NCI-H510A (cell line): ENCODE results near the gene TUBB6.

Experiments
- DNase-seq: peaks from one replicate; lab custom pipeline; 2025; lab: John Stamatoyannopoulos, UW

TUBB6 gene

DNA sequence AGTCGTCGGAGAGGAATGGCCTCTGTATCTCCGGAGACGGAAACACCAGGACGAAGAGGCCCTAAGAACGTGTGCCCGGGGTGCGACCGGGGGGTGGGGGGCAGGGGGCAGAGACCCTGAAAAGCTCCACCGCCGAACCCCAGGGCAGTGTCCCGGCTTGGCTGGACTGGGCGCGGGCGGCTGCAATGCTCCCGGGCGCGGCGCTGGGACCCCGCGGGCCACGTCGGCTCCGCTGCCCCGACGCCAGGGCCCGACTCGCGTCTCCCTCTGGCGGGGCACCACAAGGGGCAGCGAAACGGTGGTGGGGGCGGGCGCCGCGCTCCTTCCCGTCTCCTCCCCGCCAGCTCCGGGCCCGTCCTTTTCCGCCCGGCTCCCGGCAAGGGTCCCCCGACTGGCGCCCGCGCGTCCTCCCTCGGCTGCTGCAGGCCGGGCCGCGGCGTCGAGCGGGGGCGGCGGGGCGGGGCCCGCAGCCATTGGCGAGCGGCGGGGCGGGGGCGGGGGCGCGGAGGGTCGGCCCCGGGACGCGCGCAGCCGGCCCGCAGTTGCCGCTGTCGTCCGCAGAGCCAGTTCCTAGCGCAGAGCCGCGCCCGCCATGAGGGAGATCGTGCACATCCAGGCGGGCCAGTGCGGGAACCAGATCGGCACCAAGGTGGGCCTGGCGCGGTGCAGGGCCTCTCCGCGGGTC, at the start of gene TUBB6:
Gene TUBB6, plus strand, starts transcription at position 541 of the 685 bp plus-strand sequence. Its CDS starts 52 bp downstream, at position 593.
- no peak for DNase-seq

DNA sequence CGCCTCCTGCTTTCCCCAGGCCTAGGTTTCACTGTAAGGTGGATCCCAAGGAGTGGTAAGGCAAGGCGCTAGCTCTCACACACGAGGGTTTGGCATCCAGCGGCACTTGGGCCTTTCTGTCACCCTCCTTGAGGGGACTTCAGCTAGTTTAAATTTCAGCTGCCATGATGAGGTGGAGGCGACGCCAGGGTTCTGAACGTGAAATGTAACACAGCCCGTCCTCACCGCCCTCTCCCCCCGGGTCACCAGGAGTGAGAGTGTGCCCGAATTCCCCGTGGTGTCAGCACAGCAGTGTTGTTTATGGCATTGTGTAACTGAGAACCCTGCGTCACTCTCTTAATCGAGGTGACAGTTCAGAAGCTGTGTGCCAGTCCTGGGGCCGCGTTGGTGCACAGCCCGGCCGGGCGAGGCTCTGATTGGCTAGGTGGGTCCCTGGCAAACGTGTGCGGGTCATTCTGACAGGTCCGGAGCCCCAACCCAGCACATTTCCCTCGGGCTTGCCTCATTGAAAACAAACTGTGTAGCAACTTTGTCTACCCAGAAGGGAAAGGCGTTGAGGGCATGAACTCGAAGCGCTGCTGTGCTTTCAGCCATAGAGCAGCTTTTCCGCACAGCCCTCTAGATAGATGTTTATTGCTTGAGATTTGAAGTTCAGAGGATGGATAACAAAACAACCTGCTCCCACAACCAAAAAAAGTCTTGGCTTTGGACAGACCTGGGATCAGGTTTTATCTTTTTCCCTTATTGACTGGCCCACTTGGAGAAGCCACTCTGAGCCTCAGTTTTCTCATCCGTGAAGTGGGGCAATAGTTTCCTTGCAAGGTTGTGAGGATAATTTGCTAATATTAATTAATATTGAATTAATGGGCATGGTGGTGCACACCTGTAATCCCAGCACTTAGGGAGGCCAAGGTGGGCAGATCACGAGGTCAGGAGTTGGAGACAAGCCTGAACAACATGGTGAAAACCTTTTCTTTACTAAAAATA, 49.0 kb upstream of the TUBB6 start:
- DNase-seq: no peak

DNA sequence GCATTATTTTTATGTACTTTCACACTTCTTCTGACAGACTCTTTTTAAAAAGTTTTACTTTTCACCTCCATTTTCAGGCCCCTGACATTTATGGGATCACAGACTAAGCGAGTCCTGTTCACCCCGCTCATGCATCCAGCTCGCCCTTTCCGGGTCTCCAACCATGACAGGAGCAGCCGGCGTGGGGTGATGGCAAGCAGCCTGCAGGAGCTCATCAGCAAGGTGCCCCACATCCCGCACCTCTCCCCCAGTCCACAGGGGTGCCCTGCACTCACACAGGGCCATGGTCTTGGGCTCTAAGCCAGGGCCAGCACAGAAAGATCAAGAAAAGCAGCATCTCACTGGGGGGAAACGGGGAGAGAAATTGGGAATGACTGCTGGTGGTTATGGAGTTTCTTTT, 45.3 kb upstream of the TUBB6 start:
- no peak for DNase-seq

DNA sequence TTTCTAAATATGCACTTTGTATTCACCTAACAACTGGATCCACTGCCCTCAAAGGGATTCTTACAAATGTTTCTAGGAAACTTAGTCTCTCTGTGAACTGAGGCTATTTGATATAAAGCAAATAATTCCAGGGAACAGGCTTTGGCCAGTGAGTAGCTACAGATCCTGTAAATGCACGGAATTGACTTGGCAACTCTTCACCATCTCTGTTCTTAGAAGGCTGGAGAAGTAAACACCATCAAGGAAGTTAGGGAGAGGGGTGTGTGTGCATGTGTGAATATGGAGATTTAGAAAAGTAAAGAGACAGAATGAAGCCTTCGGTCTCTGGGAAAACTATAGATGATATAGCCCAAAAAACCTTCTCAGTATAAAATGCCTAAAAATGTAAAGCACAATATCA, 43.2 kb upstream of the TUBB6 start:
- DNase-seq: no peak

DNA sequence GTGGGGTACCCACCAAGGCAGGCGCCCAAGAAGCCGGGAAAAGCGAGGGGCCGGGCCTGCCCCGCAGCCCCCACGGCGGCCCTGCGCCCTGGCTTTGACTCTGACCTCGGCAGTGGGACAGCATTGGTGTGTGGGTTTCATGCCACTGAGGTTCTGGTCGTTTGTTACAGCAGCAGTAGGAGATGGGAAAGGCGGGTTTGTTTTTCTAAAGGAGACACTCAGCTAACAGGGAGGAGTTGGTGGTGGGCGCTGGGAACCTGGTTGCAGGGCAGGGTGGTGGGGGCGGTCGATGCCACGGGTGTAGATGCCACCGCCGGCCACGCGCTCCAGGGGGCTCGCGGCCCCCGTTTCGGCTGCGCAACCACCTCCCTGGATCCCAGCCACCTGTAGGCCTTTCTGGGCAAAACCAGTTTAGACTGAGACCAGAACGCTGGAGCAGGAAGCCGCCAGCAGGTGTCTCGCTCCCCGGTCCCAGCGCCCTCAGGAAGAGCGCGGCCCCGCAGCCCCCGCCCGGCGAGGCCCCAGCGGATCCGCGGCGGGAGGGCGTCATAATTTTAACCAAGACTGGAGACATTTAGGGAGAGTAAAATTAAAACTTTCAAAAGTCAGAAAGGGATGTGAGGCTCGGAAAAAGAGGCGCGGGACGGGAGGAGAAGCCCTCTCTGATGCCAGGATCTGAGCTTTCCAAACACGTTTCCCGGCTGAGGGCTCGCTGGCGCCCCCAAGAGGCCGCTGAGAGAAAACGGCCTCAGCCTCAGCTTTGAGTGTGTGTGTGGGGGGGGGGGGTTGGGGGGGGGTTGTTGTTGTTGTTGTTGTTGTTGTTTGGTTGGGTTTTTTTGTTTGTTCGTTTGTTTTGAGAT, 36.4 kb upstream of the TUBB6 start:
- peak; percentile 53 for DNase-seq

DNA sequence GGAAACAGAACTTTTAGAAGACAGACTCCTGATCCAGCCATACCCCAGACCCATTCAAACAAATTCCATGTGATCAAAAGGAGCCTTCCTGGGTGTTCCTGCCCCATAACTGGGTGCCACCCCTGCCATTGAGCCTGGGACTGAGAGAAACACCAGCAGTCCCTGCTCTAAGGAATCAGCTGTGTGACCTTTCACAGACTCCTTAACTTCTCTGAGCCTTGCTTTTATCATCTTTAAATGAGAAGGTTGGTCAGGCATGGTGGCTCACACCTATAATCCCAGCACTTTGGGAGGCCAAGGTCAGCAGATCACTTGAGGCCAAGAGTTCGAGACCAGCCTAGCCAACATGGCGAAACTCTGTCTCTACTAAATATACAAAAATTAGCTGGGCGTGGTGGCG, 33.2 kb upstream of the TUBB6 start:
- no peak for DNase-seq

DNA sequence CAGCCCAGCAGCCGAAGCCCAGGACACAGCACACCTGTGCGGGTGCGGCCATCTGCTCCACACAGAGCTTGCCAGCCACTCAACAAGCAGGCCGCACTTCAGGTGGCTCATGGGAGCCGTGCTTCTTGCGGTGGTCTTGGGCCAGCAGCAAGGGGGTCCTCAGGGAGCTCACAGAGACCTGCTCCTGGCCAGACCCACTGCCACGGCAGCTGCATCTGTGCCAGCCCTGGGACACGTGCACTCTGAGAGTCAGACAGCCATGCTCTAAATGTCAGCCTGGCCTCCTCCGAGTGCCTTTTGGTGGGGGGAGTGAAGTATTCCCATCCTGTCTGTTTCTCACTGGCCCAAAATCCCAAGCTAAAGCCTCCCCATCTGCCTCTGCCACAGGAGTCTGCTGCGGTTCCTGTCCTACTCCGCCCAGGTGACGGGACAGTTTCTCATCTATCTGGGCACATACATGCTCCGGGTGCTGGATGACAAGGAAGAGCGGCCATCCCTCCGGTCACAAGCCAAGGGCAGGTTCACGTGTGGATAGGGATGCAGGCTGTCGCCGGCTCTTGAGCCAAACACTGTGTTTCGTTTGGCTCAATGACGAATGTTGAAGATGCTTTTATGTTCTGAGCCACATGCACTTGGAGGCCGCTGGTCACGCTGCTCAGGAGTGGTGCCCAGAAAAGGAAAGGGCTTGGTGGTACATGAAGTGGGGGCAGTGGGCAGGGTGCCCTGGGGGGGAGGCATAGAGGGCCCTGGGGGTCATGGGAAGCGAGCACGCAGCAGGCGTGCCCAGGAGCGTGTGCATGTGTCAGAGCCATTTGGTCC, 31.1 kb upstream of the TUBB6 start:
- DNase-seq: no peak

DNA sequence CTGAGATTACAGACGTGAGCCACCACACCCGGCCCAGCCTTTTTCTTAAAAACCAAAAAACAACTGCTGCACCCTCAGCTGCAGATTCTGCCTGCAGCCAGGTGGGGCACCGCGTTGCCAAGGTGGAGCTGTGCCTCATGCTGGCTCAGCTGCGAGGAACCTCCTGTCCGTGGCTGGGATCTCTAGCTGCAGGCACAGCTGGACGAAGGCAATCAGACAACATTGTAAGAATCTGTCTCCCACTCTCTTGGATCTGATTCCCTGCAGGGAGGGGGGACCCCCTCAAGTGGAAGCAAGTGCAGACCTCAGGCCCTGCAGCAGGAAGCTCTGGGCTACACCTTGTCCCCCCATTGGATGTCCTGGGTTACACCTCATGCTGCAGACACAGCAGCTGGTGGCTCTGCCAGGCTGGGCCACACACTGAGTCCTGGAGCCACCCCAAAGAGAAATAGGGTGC, 29.8 kb upstream of the TUBB6 start:
- no peak for DNase-seq

DNA sequence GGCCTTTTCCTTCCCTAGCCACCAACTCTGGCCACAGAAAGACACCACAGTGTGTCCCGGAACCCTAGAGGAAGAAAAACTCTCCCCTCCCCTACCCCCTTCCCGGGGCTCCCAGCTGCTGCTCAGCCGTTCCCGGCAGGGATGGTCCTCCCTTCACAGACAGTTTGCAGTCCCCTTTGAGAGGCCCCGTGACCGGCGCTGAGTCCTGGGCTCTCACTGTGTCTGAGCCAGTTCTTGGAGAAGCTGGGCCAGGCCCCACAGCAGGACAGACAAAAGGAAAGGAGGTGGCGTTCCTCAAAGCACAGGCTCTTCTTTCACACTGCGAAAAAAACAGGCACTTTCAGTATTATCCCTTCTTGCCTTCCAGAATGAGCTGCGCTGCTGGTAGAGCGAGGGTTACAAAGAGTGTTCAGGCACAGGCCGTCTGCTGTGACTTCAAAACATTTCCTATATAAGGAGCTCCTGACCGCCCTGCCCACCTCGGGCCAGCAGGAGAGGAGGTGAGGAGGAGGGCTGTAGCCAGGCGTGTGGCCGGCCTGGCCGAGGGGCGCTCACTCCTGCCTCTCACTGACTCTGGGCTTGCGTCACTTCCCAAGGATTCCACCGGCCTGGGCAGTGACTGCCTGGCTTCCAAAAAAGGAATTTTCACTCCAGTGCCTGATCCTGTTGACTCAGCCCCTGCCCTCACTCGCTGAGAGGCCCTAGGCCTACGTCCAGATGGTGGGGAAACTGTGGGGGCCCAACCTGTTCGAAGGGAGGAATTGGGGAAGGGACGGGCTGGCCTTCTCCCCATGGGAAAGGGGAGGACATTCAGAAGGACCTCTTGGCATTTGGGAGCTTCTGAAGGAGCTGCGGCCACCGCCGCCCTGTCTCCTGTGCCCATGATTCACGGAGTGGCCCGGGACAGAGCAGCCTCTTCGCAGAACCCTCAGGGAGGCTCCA, 29.0 kb upstream of the TUBB6 start:
- DNase-seq: no peak

DNA sequence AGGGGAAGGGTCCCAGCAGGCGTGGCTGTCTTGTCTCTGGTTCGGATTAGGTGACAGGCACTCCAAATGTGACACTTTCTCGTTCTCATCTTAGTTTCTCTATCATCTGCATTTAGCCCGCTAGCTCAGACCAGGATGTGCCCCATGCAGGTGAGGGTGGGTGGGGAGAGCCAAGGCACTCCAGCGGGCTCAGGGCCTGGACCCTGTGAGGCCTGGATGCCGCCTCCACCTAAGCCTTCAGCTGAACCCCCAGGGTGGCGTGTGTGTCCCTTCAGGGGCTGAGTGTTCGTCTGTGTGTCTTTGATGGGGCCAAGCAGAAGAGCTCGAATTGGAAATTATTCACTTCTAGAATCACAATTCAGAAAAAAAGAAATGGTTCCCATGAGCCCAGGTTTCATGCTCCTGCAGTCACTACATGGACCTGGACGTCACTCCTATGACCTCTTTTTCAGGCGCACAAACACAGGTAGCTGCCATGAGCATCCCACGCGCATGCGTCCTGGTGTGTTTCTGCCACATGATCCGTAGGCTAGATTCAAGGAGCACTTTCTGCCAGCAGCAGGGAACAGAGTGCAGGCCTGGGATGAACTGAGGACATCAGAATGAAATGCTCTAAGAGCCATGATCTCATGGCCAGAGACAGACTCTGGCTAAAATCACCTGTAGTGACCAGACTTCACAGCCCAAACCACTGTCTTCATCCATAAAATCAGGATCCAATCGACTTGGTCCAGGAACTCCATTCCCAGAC, 28.1 kb upstream of the TUBB6 start:
- DNase-seq: no peak

DNA sequence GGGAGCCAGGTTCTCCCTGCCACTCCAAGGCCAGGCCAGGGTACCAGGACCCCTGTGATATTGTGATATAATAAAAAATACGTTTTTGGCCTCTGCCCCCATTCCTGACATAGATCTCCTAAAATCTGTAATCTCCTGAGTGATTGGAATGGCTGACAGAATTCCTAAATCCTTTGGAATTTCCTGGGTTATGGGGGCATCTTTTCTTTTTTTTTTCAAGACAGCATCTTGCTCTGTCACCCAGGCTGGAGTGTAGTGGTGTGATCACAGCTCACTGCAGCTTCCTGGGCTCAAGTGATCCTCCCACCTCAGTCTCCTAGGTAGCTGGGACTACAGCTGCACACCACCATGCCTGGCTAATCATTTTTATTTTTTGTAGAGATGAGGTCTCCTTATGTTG, 26.2 kb upstream of the TUBB6 start:
- DNase-seq: no peak

DNA sequence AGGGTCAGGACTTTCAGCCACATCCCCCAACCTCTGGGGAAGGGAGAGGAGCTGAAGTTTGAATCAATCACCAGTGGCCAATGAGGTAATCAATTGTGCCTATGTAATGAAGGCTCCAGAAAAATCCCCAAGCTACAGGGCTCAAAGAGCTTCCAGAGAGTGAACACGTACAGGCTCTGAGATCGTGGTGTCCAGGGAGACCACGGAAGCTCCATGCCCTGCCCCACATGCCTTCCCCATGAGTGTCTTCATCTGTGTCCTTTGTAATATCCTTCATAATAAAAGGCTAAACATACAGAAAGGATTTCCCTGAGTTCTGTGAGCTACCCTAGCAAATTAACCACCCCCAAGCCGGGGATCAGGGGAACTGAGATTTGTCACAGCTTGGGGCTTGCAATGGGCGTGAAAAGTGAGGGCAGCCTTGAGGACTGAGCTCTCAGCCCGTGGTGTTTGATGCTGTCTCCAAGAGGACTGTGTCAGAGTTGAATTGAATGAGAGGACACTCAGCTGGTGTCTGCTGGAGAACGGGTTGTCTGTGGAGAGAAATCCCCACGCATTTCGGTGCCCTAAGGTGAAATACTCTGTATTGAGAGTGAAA, 25.5 kb upstream of the TUBB6 start:
- DNase-seq: no peak

DNA sequence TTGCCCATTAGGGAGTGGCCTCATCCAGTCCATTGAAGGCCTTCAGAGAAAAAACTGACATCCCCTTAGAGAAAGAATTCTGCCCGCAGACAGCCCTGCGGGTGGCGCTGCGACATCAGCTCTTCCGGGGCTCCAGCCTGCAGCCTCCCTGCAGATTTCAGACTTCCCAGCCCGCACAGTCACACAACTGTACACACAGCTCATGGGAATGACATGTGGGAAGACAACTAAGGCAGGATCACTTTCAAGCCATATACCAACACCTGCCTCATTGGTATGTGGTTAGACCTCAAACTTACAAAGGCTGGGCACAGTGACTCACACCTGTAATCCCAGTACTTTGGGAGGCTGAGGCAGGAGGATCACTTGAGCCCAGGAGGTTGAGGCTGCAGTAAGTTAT, 24.8 kb upstream of the TUBB6 start:
- DNase-seq: no peak

DNA sequence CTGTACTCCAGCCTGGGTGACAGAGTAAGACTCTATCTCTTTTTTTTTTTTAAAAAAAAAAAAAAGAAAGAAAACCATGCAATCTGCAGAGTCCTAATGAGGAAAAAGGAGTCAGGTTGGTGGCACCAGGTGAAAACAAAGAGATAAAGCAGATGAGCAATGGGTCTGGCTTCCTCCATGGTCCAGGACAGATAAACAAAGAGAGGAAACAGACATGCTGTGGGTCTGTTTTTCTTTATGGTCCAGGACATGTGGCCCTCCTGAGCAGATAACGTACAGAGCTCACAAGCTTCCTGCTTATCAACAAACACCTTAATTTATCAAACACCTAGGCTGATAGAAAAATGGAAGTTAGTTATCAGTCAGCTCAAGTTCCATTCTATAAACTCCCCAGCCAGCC, 24.4 kb upstream of the TUBB6 start:
- DNase-seq: no peak

DNA sequence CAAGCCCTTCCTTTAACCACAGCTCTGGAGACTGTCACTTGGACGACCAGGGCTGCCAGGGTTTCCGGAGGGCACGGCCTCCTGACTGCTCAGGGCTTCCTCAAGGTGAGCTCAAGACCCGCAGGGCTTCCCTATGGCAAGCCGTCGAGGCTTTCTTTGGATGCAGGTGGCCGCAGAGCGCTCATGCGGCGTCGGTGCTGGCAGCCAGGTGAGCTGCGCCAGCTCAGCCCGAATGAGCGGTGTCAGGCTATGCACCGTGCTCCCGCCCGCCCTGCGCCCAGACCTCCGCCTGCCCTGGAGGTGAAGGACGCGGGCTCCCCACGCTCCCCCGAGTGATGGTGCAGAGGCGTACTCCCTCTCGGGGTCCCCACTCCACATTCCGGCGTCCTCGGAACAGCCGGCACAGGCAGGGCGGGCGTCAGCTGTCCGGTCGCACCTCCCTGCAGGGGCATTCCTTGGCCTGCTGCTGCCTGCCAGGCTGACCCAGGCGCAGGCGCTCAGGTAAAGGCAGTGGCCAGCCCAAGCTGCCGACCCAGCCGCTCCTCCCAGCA, 20.8 kb upstream of the TUBB6 start:
- no peak for DNase-seq

DNA sequence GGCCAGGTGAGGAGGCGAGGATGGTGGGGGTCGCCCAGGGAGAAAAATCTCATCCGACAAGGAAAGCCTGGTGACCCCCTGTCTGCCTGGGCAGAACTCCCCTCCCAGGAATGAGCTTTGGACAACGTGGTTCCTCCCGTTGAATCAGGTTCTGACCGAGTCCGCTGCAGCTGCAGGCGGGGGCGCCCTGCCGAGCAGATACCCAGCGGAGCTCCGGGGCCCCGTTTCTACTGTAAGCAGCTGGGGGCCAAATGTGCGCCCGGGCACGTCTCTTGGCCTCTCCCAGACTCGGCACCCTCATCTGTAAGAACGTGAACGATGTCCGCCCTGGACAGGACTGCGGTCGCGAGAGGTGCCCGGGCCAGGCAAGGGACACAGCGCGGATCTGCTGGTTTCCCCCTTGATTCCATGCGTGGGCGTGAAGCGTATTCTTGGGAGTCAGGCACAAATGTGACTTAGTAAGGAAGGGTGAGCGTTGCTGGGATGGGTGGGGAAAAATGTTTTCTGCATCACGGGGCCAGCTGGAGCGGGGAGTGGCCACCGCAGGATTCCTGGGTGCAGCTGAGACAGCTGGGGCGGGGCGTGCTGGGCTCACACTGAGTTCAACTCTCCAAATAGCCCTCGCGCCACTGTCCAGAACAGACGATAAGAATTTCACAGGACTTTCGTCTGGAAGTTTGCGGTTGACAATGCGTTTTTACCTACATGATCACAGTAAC, 20.2 kb upstream of the TUBB6 start:
- no peak for DNase-seq

DNA sequence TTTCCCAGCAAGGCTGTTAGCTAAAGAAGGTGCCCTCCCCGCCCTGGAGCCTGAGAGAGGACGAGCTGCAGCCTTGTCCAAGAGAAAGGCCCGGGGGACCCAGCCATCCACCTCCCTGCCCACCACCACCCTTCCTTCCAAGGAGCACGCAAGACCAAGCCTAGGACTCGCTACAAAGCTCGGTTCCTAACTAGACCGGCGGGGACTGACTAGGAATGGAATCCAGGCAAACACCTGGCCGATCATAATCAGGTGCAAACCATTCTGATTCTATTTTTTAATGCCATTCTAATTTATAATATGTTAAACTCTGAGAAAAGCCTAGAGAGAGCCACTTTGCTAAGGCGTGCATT, 19.7 kb upstream of the TUBB6 start:
- no peak for DNase-seq

DNA sequence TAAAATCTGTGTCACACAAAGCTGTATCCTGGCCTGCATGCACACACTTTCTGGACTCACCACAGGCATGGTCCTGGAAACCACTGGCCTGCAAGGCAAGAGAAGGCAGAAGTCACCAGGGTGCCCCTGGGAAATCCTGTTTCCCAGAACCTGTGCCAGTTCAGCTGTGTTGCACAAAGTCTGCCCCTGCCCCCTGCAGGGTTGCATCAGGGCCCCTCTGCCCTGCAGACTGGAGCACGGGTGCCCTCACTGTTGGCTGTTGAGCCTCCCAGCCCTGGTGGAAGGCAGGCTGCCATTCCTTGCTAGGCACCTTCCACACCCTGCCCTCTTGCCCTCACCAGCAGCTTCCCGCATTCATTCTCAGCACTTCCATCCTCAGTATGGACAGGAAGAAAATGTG, 18.0 kb upstream of the TUBB6 start:
- DNase-seq: no peak
